ENCODE data around the gene CCNE1.

GRCh38 chr19:29812881-29813275 is 1.1 kb downstream of the CCNE1 start:
- no peak for TF ChIP-seq CTCF (IDR thresholded peaks at IDR 0.05)
- no peak for TF ChIP-seq POLR2A (IDR thresholded peaks at IDR 0.05)

Data from Peyer's patch (tissue), 4 donors.